ENCODE measurements around the gene OASL.

- TF ChIP-seq, protein P1, sequence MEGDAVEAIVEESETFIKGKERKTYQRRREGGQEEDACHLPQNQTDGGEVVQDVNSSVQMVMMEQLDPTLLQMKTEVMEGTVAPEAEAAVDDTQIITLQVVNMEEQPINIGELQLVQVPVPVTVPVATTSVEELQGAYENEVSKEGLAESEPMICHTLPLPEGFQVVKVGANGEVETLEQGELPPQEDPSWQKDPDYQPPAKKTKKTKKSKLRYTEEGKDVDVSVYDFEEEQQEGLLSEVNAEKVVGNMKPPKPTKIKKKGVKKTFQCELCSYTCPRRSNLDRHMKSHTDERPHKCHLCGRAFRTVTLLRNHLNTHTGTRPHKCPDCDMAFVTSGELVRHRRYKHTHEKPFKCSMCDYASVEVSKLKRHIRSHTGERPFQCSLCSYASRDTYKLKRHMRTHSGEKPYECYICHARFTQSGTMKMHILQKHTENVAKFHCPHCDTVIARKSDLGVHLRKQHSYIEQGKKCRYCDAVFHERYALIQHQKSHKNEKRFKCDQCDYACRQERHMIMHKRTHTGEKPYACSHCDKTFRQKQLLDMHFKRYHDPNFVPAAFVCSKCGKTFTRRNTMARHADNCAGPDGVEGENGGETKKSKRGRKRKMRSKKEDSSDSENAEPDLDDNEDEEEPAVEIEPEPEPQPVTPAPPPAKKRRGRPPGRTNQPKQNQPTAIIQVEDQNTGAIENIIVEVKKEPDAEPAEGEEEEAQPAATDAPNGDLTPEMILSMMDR (IDR thresholded peaks at IDR 0.05), result no peak
- TF ChIP-seq EZH2phosphoT487 (IDR thresholded peaks at IDR 0.05), result no peak
These were observed 22.9 kb downstream of the OASL start, which contains the start of gene C12orf43 for GRCh38 chr12:121015825-121016766.
